ENCODE measurements around the gene THPO.

DNA sequence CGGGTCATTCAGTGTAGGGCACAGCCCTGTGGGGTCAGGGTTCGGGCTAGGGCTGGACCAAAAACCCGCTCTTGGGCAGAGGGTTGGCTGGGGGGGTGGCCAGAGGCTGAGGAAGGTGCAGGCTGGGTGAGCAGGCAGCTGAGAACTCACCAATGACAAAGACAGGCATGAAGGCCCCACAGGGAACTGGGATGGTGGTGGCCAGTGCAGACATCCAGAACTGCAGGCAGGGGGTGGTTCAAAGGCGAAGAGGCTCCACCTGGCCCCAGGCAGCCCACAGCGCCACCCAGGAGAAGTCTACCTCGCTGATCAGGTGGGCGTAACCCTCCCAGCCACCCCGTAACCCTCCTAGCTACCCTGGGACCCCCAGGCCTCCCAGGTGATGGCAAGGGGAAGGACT lies 23.3 kb downstream of the THPO start:
- TF ChIP-seq ARNTL (CRISPR knock-in tag; IDR thresholded peaks at IDR 0.05; ENCODE audit: borderline replicate concordance, low read depth) (no peak), RARB (CRISPR knock-in tag; IDR thresholded peaks at IDR 0.05) (no peak), SNAI2 (CRISPR knock-in tag; IDR thresholded peaks at IDR 0.05) (no peak), ZFP3 (CRISPR knock-in tag; IDR thresholded peaks at IDR 0.05) (no peak), BACH2 (CRISPR knock-in tag; IDR thresholded peaks at IDR 0.05; ENCODE audit: borderline replicate concordance) (no peak), ZNF70 (CRISPR knock-in tag; IDR thresholded peaks at IDR 0.05) (no peak), GLIS3 (CRISPR knock-in tag; IDR thresholded peaks at IDR 0.05) (no peak), CSDC2 (CRISPR knock-in tag; IDR thresholded peaks at IDR 0.05) (no peak)
- TF ChIP-seq, protein P1, sequence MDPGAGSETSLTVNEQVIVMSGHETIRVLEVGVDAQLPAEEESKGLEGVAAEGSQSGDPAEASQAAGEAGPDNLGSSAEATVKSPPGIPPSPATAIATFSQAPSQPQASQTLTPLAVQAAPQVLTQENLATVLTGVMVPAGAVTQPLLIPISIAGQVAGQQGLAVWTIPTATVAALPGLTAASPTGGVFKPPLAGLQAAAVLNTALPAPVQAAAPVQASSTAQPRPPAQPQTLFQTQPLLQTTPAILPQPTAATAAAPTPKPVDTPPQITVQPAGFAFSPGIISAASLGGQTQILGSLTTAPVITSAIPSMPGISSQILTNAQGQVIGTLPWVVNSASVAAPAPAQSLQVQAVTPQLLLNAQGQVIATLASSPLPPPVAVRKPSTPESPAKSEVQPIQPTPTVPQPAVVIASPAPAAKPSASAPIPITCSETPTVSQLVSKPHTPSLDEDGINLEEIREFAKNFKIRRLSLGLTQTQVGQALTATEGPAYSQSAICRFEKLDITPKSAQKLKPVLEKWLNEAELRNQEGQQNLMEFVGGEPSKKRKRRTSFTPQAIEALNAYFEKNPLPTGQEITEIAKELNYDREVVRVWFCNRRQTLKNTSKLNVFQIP (CRISPR knock-in tag; IDR thresholded peaks at IDR 0.05; ENCODE audit: borderline replicate concordance, low read depth) = no peak
- TF ChIP-seq, protein P2, sequence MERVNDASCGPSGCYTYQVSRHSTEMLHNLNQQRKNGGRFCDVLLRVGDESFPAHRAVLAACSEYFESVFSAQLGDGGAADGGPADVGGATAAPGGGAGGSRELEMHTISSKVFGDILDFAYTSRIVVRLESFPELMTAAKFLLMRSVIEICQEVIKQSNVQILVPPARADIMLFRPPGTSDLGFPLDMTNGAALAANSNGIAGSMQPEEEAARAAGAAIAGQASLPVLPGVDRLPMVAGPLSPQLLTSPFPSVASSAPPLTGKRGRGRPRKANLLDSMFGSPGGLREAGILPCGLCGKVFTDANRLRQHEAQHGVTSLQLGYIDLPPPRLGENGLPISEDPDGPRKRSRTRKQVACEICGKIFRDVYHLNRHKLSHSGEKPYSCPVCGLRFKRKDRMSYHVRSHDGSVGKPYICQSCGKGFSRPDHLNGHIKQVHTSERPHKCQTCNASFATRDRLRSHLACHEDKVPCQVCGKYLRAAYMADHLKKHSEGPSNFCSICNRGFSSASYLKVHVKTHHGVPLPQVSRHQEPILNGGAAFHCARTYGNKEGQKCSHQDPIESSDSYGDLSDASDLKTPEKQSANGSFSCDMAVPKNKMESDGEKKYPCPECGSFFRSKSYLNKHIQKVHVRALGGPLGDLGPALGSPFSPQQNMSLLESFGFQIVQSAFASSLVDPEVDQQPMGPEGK (CRISPR knock-in tag; IDR thresholded peaks at IDR 0.05; ENCODE audit: borderline replicate concordance) = no peak
- TF ChIP-seq, protein P3, sequence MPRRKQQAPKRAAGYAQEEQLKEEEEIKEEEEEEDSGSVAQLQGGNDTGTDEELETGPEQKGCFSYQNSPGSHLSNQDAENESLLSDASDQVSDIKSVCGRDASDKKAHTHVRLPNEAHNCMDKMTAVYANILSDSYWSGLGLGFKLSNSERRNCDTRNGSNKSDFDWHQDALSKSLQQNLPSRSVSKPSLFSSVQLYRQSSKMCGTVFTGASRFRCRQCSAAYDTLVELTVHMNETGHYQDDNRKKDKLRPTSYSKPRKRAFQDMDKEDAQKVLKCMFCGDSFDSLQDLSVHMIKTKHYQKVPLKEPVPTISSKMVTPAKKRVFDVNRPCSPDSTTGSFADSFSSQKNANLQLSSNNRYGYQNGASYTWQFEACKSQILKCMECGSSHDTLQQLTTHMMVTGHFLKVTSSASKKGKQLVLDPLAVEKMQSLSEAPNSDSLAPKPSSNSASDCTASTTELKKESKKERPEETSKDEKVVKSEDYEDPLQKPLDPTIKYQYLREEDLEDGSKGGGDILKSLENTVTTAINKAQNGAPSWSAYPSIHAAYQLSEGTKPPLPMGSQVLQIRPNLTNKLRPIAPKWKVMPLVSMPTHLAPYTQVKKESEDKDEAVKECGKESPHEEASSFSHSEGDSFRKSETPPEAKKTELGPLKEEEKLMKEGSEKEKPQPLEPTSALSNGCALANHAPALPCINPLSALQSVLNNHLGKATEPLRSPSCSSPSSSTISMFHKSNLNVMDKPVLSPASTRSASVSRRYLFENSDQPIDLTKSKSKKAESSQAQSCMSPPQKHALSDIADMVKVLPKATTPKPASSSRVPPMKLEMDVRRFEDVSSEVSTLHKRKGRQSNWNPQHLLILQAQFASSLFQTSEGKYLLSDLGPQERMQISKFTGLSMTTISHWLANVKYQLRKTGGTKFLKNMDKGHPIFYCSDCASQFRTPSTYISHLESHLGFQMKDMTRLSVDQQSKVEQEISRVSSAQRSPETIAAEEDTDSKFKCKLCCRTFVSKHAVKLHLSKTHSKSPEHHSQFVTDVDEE (CRISPR knock-in tag; IDR thresholded peaks at IDR 0.05) = no peak
- TF ChIP-seq, protein P4, sequence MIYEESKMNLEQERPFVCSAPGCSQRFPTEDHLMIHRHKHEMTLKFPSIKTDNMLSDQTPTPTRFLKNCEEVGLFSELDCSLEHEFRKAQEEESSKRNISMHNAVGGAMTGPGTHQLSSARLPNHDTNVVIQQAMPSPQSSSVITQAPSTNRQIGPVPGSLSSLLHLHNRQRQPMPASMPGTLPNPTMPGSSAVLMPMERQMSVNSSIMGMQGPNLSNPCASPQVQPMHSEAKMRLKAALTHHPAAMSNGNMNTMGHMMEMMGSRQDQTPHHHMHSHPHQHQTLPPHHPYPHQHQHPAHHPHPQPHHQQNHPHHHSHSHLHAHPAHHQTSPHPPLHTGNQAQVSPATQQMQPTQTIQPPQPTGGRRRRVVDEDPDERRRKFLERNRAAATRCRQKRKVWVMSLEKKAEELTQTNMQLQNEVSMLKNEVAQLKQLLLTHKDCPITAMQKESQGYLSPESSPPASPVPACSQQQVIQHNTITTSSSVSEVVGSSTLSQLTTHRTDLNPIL (CRISPR knock-in tag; IDR thresholded peaks at IDR 0.05; ENCODE audit: low read depth) = no peak

Data from SK-N-SH treated with all-trans-retinoic acid at 6 μM for 48 hours (cell line).